ENCODE results near the gene GPR146. TPM values are rescaled to one million over a fixed set of nuclear protein-coding genes. Genes with fewer than 3 reads are reported as not detected.

GPR146 gene
- total RNA-seq, 2 donors from 2014 or later: 9.0 to 20.3 TPM

DNA sequence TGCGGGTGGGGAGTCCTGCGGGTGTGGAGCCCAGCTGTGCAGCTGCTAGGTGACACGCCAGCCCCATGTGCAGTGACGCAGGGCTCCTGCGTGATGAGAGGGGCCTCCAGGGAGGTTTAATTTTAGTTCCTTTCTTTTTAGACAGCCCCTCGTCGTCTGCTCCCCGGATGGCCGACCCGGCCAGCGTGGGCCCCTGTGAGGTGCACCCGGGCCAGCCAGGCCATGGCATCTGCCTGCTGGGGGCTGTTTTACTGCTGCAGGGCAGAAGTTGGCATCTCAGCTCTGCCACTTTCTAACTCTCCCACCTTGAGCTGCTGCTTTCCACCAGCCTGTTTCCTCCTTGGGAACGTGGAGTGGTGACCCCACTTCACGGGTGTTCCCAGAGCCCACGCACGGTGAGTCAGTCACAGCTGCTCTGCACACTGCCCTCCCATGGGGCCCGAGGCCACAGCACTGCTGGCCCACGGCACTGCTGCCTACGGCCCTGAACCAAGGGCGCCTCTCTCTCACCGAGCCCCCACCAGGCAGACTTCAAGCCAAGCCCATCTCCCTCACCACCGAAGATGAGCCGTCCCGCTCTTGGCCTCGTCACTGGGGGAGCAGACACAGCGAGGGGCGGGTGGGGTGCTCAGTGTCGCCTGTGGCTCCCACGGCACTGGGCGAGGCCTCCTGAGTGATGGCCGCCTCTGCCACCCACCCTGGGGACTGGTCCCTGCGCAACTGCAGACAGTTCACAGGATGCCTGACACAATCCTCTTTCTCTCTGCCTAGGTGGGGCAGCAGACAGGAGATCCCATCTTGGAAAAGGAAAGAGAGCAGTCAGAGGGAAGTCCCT lies 40.1 kb upstream of the GPR146 start:
- TF ChIP-seq, protein P1, sequence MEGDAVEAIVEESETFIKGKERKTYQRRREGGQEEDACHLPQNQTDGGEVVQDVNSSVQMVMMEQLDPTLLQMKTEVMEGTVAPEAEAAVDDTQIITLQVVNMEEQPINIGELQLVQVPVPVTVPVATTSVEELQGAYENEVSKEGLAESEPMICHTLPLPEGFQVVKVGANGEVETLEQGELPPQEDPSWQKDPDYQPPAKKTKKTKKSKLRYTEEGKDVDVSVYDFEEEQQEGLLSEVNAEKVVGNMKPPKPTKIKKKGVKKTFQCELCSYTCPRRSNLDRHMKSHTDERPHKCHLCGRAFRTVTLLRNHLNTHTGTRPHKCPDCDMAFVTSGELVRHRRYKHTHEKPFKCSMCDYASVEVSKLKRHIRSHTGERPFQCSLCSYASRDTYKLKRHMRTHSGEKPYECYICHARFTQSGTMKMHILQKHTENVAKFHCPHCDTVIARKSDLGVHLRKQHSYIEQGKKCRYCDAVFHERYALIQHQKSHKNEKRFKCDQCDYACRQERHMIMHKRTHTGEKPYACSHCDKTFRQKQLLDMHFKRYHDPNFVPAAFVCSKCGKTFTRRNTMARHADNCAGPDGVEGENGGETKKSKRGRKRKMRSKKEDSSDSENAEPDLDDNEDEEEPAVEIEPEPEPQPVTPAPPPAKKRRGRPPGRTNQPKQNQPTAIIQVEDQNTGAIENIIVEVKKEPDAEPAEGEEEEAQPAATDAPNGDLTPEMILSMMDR (IDR thresholded peaks at IDR 0.05): no peak
- ATAC-seq (ENCODE audit: insufficient number of reproducible peaks, low FRiP score, low read depth): no peak
- Histone ChIP-seq H3K4me1 (ENCODE audit: control insufficient read depth in 1 of 2, low read depth in 2 of 2) (no peaks in the 10 kb centered on the region), H3K27ac (no peak overlapping the region), H3K4me3 (no peak overlapping the region), H3K9me3 (no peaks in the 10 kb centered on the region), H3K36me3 (peaks cover 17% of the 10 kb centered on the region), H3K27me3 (replicated peaks; ENCODE audit: insufficient read depth) (no peaks in the 10 kb centered on the region)
- DNase-seq (ENCODE audit: low spot score): no peak

GRCh38 chr7:1005303-1005702 lies 39.0 kb upstream of the GPR146 start:
- TF ChIP-seq, protein P1 (IDR thresholded peaks at IDR 0.05): no peak
- no peak overlapping the region for H3K4me3 ChIP-seq
- no peak overlapping the region for H3K27ac ChIP-seq
- DNase-seq (ENCODE audit: low spot score) (no peak), ATAC-seq (ENCODE audit: insufficient number of reproducible peaks, low FRiP score, low read depth) (no peak)
- H3K27me3 ChIP-seq (replicated peaks; ENCODE audit: insufficient read depth): no peaks in the 10 kb centered on the region
- no peaks in the 10 kb centered on the region for H3K9me3 ChIP-seq
- no peaks in the 10 kb centered on the region for H3K4me1 ChIP-seq (ENCODE audit: control insufficient read depth in 1 of 2, low read depth in 2 of 2)
- H3K36me3 ChIP-seq: peaks cover 21% of the 10 kb centered on the region

DNA sequence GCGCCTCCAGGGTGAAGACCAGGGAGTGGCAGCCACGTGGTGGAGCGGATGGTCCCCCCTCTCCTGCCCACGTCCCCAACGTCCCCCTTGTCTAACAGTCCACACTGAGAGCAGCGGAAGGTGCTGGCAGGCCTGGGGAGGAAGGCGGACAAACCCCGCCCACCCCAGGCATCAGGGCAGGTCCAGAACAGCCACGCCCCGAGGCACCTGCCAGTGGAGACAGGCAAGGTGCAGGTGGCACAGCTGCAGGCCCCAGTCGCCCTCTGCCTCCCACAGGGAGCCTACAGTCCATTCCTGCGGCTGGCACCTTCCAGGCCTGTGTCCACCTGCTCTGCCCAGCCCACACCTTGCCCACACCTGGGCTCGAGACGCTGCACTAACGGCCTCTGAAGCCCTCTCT lies 36.4 kb upstream of the GPR146 start:
- no peak overlapping the region for H3K27ac ChIP-seq
- no peak for ATAC-seq (ENCODE audit: insufficient number of reproducible peaks, low FRiP score, low read depth)
- no peaks in the 10 kb centered on the region for H3K4me1 ChIP-seq (ENCODE audit: control insufficient read depth in 1 of 2, low read depth in 2 of 2)
- TF ChIP-seq, protein P1 (IDR thresholded peaks at IDR 0.05): no peak
- H3K4me3 ChIP-seq: no peak overlapping the region
- H3K36me3 ChIP-seq: peaks cover 21% of the 10 kb centered on the region
- H3K9me3 ChIP-seq: no peaks in the 10 kb centered on the region
- no peak for DNase-seq (ENCODE audit: low spot score)
- no peaks in the 10 kb centered on the region for H3K27me3 ChIP-seq (replicated peaks; ENCODE audit: insufficient read depth)

GRCh38 chr7:1008733-1009363 lies 35.5 kb upstream of the GPR146 start:
- TF ChIP-seq, protein P1 (IDR thresholded peaks at IDR 0.05): no peak

DNA sequence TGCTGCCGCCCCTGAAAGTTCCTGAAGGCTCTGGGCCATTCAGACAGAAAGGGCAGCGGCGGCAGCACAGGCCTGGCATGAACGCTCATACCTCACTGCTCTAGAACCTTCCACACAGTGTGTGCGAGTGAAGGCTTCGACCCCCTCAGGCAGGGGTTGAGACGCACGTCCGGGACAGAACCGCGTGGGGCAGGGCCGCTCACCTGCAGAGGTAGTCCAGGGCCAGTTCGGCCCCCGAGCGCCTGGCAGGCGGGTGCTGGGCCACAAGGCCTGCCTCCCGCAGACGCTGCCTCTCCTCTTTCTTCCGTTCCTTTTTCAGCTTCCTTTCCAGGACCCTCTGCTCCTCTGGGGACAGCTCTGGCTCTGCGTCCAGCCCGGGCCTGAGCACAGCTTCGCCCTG lies 34.6 kb upstream of the GPR146 start:
- ATAC-seq (ENCODE audit: insufficient number of reproducible peaks, low FRiP score, low read depth) (no peak), DNase-seq (ENCODE audit: low spot score) (no peak)
- Histone ChIP-seq H3K36me3 (peaks cover 21% of the 10 kb centered on the region), H3K9me3 (no peaks in the 10 kb centered on the region), H3K27me3 (replicated peaks; ENCODE audit: insufficient read depth) (no peaks in the 10 kb centered on the region), H3K4me1 (ENCODE audit: control insufficient read depth in 1 of 2, low read depth in 2 of 2) (no peaks in the 10 kb centered on the region), H3K27ac (no peak overlapping the region), H3K4me3 (no peak overlapping the region)
- TF ChIP-seq, protein P1 (IDR thresholded peaks at IDR 0.05): no peak

More at GRCh38 chr7:1008733-1009363, 35.5 kb upstream of the GPR146 start:
- peaks cover 21% of the 10 kb centered on the region for H3K36me3 ChIP-seq
- no peaks in the 10 kb centered on the region for H3K27me3 ChIP-seq (replicated peaks; ENCODE audit: insufficient read depth)
- H3K27ac ChIP-seq: no peak overlapping the region
- no peaks in the 10 kb centered on the region for H3K9me3 ChIP-seq
- H3K4me3 ChIP-seq: no peak overlapping the region
- no peaks in the 10 kb centered on the region for H3K4me1 ChIP-seq (ENCODE audit: control insufficient read depth in 1 of 2, low read depth in 2 of 2)
- ATAC-seq (ENCODE audit: insufficient number of reproducible peaks, low FRiP score, low read depth) (no peak), DNase-seq (ENCODE audit: low spot score) (no peak)

Data from thoracic aorta (tissue), 2 donors.